ENCODE data around the gene NPPA.

Gene NPPA

GRCh38 chr1:11823366-11824137 is 24.0 kb downstream of the NPPA start:
- H4K20me1 ChIP-seq (ENCODE audit: insufficient read depth) = no peaks in the 10 kb centered on the region
- TF ChIP-seq CTCF (conservative IDR thresholded peaks at IDR 0.05; ENCODE audit: low read depth, low read length) = no peak
- no peaks in the 10 kb centered on the region for H3K27me3 ChIP-seq (ENCODE audit: insufficient read depth, low read depth)
- H3K4me1 ChIP-seq (ENCODE audit: low read depth, poor library complexity, severe bottlenecking) = no peaks in the 10 kb centered on the region
- H3K27ac ChIP-seq = no peak overlapping the region
- no peak overlapping the region for H3K4me2 ChIP-seq
- H3K4me3 ChIP-seq (IDR thresholded peaks at IDR 0.05; ENCODE audit: insufficient read depth, low read depth, low read length) = no peak overlapping the region
- no peaks in the 10 kb centered on the region for H3K79me2 ChIP-seq (ENCODE audit: insufficient read depth, low read depth)
- H3K36me3 ChIP-seq (ENCODE audit: insufficient read depth) = no peaks in the 10 kb centered on the region
- no peak overlapping the region for H2AFZ ChIP-seq (ENCODE audit: low read depth)
- H3K9ac ChIP-seq = no peak overlapping the region

DNA sequence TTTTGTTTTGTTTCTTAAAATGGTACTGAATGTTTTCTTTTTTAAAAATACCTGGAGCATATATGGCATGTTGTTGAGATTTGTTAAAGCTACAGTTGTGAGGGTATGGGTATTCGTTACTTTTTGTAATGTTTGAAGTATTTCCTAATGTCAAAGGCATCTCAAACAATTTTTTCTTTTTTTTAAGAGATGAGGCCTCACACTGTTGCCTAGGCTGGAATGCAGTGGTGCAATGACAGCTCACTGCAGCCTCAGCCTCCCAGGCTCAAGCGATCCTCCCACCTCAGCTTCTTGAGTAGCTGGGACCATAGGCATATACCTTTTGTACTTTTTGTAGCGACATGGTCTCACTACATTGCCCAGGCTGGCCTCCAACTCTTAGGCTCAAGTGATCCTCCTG is 25.5 kb downstream of the NPPA start:
- Histone ChIP-seq H3K79me2 (ENCODE audit: insufficient read depth, low read depth) (no peaks in the 10 kb centered on the region), H3K27ac (no peak overlapping the region), H3K9ac (no peak overlapping the region), H3K4me1 (ENCODE audit: low read depth, poor library complexity, severe bottlenecking) (no peaks in the 10 kb centered on the region), H3K4me3 (IDR thresholded peaks at IDR 0.05; ENCODE audit: insufficient read depth, low read depth, low read length) (no peak overlapping the region), H4K20me1 (ENCODE audit: insufficient read depth) (no peaks in the 10 kb centered on the region), H3K36me3 (ENCODE audit: insufficient read depth) (no peaks in the 10 kb centered on the region), H2AFZ (ENCODE audit: low read depth) (no peak overlapping the region), H3K27me3 (ENCODE audit: insufficient read depth, low read depth) (no peaks in the 10 kb centered on the region), H3K4me2 (no peak overlapping the region)
- no peak for TF ChIP-seq CTCF (conservative IDR thresholded peaks at IDR 0.05; ENCODE audit: low read depth, low read length)

DNA sequence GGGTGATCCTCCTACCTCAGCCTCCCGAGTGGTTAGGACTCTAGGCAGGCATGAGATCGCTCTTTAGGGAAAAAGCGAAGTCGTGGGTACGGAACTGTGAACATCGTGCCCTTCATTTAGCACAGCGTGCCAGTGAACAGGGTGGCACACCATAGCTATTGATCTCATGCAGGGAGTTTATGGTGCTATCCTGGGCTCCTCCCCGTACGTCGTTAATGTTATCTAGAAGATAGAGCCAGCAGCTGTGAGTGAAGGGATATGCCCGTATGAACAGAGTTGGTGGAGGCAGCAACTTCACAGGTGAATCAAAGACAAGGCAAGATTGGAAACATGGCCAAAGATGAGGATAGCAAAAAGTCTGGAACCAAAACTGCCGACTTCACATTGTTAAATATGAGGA is 30.4 kb downstream of the NPPA start:
- TF ChIP-seq CTCF (conservative IDR thresholded peaks at IDR 0.05; ENCODE audit: low read depth, low read length) = no peak
- Histone ChIP-seq H3K27ac (no peak overlapping the region), H3K4me2 (no peak overlapping the region), H2AFZ (ENCODE audit: low read depth) (no peak overlapping the region), H3K79me2 (ENCODE audit: insufficient read depth, low read depth) (no peaks in the 10 kb centered on the region), H3K36me3 (ENCODE audit: insufficient read depth) (no peaks in the 10 kb centered on the region), H3K4me3 (IDR thresholded peaks at IDR 0.05; ENCODE audit: insufficient read depth, low read depth, low read length) (no peak overlapping the region), H3K9ac (no peak overlapping the region), H3K27me3 (ENCODE audit: insufficient read depth, low read depth) (no peaks in the 10 kb centered on the region), H4K20me1 (ENCODE audit: insufficient read depth) (no peaks in the 10 kb centered on the region), H3K4me1 (ENCODE audit: low read depth, poor library complexity, severe bottlenecking) (no peaks in the 10 kb centered on the region)

GRCh38 chr1:11813021-11813420 is 34.6 kb downstream of the NPPA start:
- Histone ChIP-seq H3K27me3 (ENCODE audit: insufficient read depth, low read depth) (no peaks in the 10 kb centered on the region), H3K79me2 (ENCODE audit: insufficient read depth, low read depth) (no peaks in the 10 kb centered on the region; the same call in 1 of the 2 replicates), H3K4me2 (no peak overlapping the region), H4K20me1 (ENCODE audit: insufficient read depth) (no peaks in the 10 kb centered on the region), H3K27ac (no peak overlapping the region), H3K4me3 (IDR thresholded peaks at IDR 0.05; ENCODE audit: insufficient read depth, low read depth, low read length) (no peak overlapping the region), H3K36me3 (ENCODE audit: insufficient read depth) (no peaks in the 10 kb centered on the region), H3K4me1 (ENCODE audit: low read depth, poor library complexity, severe bottlenecking) (peaks cover 8% of the 10 kb centered on the region), H3K9ac (no peak overlapping the region), H2AFZ (ENCODE audit: low read depth) (no peak overlapping the region)
- TF ChIP-seq CTCF (conservative IDR thresholded peaks at IDR 0.05; ENCODE audit: low read depth, low read length) = no peak

Data from KMS-11 (cell line).